ENCODE data around the gene LAMA2. TPM values are rescaled to one million over a fixed set of nuclear protein-coding genes. Genes with fewer than 3 reads are reported as not detected.
A peak's percentile ranks its signal among the peaks of the same experiment; 100 is the strongest.

The LAMA2 gene
- total RNA-seq, 1 experiment from 2014 or later = 3.3 TPM

GRCh38 chr6:129006724-129007514 lies 124.0 kb downstream of the LAMA2 start:
- no peaks in the 10 kb centered on the region for H3K4me1 ChIP-seq (replicated peaks)
- H3K36me3 ChIP-seq = no peaks in the 10 kb centered on the region
- no peak overlapping the region for H3K27ac ChIP-seq
- DNase-seq (ENCODE audit: low read depth in 1 of 2, low spot score in 2 of 2) = no peak
- no peaks in the 10 kb centered on the region for H3K27me3 ChIP-seq (replicated peaks)
- H3K4me3 ChIP-seq = no peak overlapping the region
- H3K9me3 ChIP-seq (replicated peaks) = no peaks in the 10 kb centered on the region

- no peak overlapping the region for H3K4me3 ChIP-seq
- no peak overlapping the region for H3K27ac ChIP-seq
- no peaks in the 10 kb centered on the region for H3K36me3 ChIP-seq
- no peaks in the 10 kb centered on the region for H3K4me1 ChIP-seq (replicated peaks)
- no peak for DNase-seq (ENCODE audit: low read depth in 1 of 2, low spot score in 2 of 2)
- H3K27me3 ChIP-seq (replicated peaks) = no peaks in the 10 kb centered on the region
- no peaks in the 10 kb centered on the region for H3K9me3 ChIP-seq (replicated peaks)
Observed at GRCh38 chr6:129007701-129008373, 124.9 kb downstream of the LAMA2 start.

- no peaks in the 10 kb centered on the region for H3K9me3 ChIP-seq (replicated peaks)
- H3K27ac ChIP-seq = no peak overlapping the region
- H3K4me1 ChIP-seq (replicated peaks) = no peaks in the 10 kb centered on the region
- H3K4me3 ChIP-seq = no peak overlapping the region
- no peaks in the 10 kb centered on the region for H3K36me3 ChIP-seq
- DNase-seq (ENCODE audit: low read depth in 1 of 2, low spot score in 2 of 2) = no peak
- no peaks in the 10 kb centered on the region for H3K27me3 ChIP-seq (replicated peaks)
Observed at GRCh38 chr6:129008591-129008990, 125.7 kb downstream of the LAMA2 start.

GRCh38 chr6:129009851-129010250 lies 126.9 kb downstream of the LAMA2 start:
- DNase-seq (ENCODE audit: low read depth in 1 of 2, low spot score in 2 of 2) = no peak
- H3K4me1 ChIP-seq (replicated peaks) = no peaks in the 10 kb centered on the region
- H3K27me3 ChIP-seq (replicated peaks) = no peaks in the 10 kb centered on the region
- no peaks in the 10 kb centered on the region for H3K36me3 ChIP-seq
- H3K4me3 ChIP-seq = no peak overlapping the region
- no peak overlapping the region for H3K27ac ChIP-seq
- H3K9me3 ChIP-seq (replicated peaks) = no peaks in the 10 kb centered on the region

- H3K9me3 ChIP-seq (replicated peaks) = no peaks in the 10 kb centered on the region
- H3K4me1 ChIP-seq (replicated peaks) = no peaks in the 10 kb centered on the region
- H3K36me3 ChIP-seq = no peaks in the 10 kb centered on the region
- no peaks in the 10 kb centered on the region for H3K27me3 ChIP-seq (replicated peaks)
- no peak overlapping the region for H3K27ac ChIP-seq
- no peak overlapping the region for H3K4me3 ChIP-seq
- no peak for DNase-seq (ENCODE audit: low read depth in 1 of 2, low spot score in 2 of 2)
Observed at GRCh38 chr6:129014302-129014701, 131.4 kb downstream of the LAMA2 start.

GRCh38 chr6:129015721-129016120 lies 132.8 kb downstream of the LAMA2 start:
- H3K27me3 ChIP-seq (replicated peaks) = no peaks in the 10 kb centered on the region
- no peaks in the 10 kb centered on the region for H3K9me3 ChIP-seq (replicated peaks)
- no peaks in the 10 kb centered on the region for H3K4me1 ChIP-seq (replicated peaks)
- DNase-seq (ENCODE audit: low read depth in 1 of 2, low spot score in 2 of 2) = peak in 1 of 2 experiments; percentile 26
- no peak overlapping the region for H3K27ac ChIP-seq
- no peak overlapping the region for H3K4me3 ChIP-seq
- H3K36me3 ChIP-seq = no peaks in the 10 kb centered on the region

GRCh38 chr6:129016844-129017243 lies 133.9 kb downstream of the LAMA2 start:
- Histone ChIP-seq H3K4me1 (replicated peaks) (peaks cover 5% of the 10 kb centered on the region), H3K36me3 (no peaks in the 10 kb centered on the region), H3K9me3 (replicated peaks) (no peaks in the 10 kb centered on the region), H3K27me3 (replicated peaks) (no peaks in the 10 kb centered on the region), H3K27ac (no peak overlapping the region), H3K4me3 (no peak overlapping the region)
- DNase-seq (ENCODE audit: low read depth in 1 of 2, low spot score in 2 of 2) = no peak

GRCh38 chr6:129022011-129022553 lies 139.1 kb downstream of the LAMA2 start:
- Histone ChIP-seq H3K27ac (0 out of 2 replicates have a peak overlapping the region, but pooled peaks have one; percentile 4), H3K4me3 (no peak overlapping the region), H3K9me3 (replicated peaks) (no peaks in the 10 kb centered on the region), H3K4me1 (replicated peaks) (peaks cover 9% of the 10 kb centered on the region), H3K36me3 (no peaks in the 10 kb centered on the region), H3K27me3 (replicated peaks) (no peaks in the 10 kb centered on the region)
- peak in 1 of 2 experiments; percentile 50 for DNase-seq (ENCODE audit: low read depth in 1 of 2, low spot score in 2 of 2)

- no peak for DNase-seq (ENCODE audit: low read depth in 1 of 2, low spot score in 2 of 2)
- Histone ChIP-seq H3K27ac (no peak overlapping the region), H3K36me3 (no peaks in the 10 kb centered on the region)
Observed at GRCh38 chr6:129026601-129027000, 143.7 kb downstream of the LAMA2 start.

GRCh38 chr6:129029778-129030177 lies 146.8 kb downstream of the LAMA2 start:
- Histone ChIP-seq H3K36me3 (no peaks in the 10 kb centered on the region), H3K4me3 (no peak overlapping the region), H3K9me3 (replicated peaks) (no peaks in the 10 kb centered on the region), H3K27ac (no peak overlapping the region), H3K27me3 (replicated peaks) (no peaks in the 10 kb centered on the region), H3K4me1 (replicated peaks) (peaks cover 27% of the 10 kb centered on the region)
- DNase-seq (ENCODE audit: low read depth in 1 of 2, low spot score in 2 of 2) = no peak

More at GRCh38 chr6:129026601-129027000, 143.7 kb downstream of the LAMA2 start:
- Histone ChIP-seq H3K4me3 (no peak overlapping the region), H3K9me3 (replicated peaks) (no peaks in the 10 kb centered on the region), H3K27me3 (replicated peaks) (no peaks in the 10 kb centered on the region), H3K4me1 (replicated peaks) (peaks cover 26% of the 10 kb centered on the region)

GRCh38 chr6:129030215-129030614 lies 147.3 kb downstream of the LAMA2 start:
- H3K36me3 ChIP-seq = no peaks in the 10 kb centered on the region
- no peaks in the 10 kb centered on the region for H3K27me3 ChIP-seq (replicated peaks)
- H3K4me1 ChIP-seq (replicated peaks) = peaks cover 27% of the 10 kb centered on the region
- DNase-seq (ENCODE audit: low read depth in 1 of 2, low spot score in 2 of 2) = no peak
- H3K9me3 ChIP-seq (replicated peaks) = no peaks in the 10 kb centered on the region
- no peak overlapping the region for H3K4me3 ChIP-seq
- H3K27ac ChIP-seq = peak overlapping the region; percentile 72

GRCh38 chr6:129031051-129031599 lies 148.2 kb downstream of the LAMA2 start:
- DNase-seq (ENCODE audit: low read depth in 1 of 2, low spot score in 2 of 2) = peak; percentile 38 to 87
- no peaks in the 10 kb centered on the region for H3K9me3 ChIP-seq (replicated peaks)
- no peaks in the 10 kb centered on the region for H3K36me3 ChIP-seq
- H3K4me3 ChIP-seq = no peak overlapping the region
- peak overlapping the region; percentile 72 for H3K27ac ChIP-seq
- no peaks in the 10 kb centered on the region for H3K27me3 ChIP-seq (replicated peaks)
- peaks cover 27% of the 10 kb centered on the region for H3K4me1 ChIP-seq (replicated peaks)

- no peak for DNase-seq (ENCODE audit: low read depth in 1 of 2, low spot score in 2 of 2)
- H3K27ac ChIP-seq = no peak overlapping the region
- no peaks in the 10 kb centered on the region for H3K27me3 ChIP-seq (replicated peaks)
- H3K9me3 ChIP-seq (replicated peaks) = no peaks in the 10 kb centered on the region
- H3K4me3 ChIP-seq = no peak overlapping the region
- H3K36me3 ChIP-seq = no peaks in the 10 kb centered on the region
- H3K4me1 ChIP-seq (replicated peaks) = peaks cover 31% of the 10 kb centered on the region
Observed at GRCh38 chr6:129032602-129033001, 149.7 kb downstream of the LAMA2 start.

- no peaks in the 10 kb centered on the region for H3K36me3 ChIP-seq
- no peak overlapping the region for H3K4me3 ChIP-seq
- H3K27me3 ChIP-seq (replicated peaks) = no peaks in the 10 kb centered on the region
- DNase-seq (ENCODE audit: low read depth in 1 of 2, low spot score in 2 of 2) = no peak
- H3K4me1 ChIP-seq (replicated peaks) = peaks cover 31% of the 10 kb centered on the region
- H3K9me3 ChIP-seq (replicated peaks) = no peaks in the 10 kb centered on the region
- H3K27ac ChIP-seq = no peak overlapping the region
Observed at GRCh38 chr6:129033180-129033579, 150.2 kb downstream of the LAMA2 start.
